ENCODE measurements around the gene ARID3C. TPM values are rescaled to one million over a fixed set of nuclear protein-coding genes. Genes with fewer than 3 reads are reported as not detected.
A peak's percentile ranks its signal among the peaks of the same experiment; 100 is the strongest.

ARID3C gene
- total and polyA plus RNA-seq, 2 donors (not counting 3 experiments of a cell fraction or from before 2014, with no cell fraction given), result not detected

DNA sequence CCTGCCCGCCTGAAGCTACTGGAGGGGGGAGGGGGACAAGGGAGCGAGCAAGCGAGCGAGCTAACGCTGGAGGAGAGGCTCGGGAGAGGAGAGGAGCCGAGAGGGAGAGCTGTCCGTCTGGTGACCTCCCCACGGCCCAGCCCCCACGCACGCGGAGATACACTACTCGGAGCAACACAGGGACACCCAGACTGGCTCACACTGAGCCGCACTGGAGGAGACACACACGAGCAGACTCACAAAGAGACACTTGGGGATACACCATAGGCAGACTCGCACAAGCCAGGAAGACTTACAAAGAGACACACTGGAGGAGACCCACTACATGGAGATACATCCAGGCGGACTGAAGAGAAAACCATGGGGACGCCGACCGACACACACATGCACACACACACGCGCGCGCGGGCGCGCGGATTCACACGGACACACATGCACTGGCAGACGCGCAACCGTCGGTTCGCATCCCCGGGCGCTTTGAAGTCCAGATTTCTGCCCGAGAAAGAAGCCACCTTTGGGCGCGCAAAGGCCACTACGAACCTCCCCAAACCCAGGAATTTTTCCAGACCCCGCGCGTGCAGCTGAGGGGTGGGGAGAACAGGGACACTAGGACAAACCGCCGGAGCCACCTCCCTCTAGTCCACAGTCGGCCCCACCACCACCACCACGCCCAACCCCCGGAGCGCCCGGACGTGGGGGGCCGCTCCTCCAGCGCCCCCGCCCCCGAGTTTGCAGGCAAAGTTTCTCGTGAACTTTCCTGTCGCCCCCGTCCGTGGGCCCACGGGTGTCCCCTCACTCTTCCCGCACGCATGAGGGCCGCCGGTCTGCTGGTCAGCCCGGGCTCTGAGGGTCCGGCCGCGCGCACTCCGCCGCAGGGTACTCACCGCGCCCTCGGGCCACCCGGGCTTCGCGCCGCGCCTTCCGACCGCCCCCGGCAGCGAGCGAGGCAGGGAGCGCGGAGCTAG is 39.9 kb downstream of the ARID3C start:
- H3K4me2 ChIP-seq (ENCODE audit: insufficient read depth, low read length), result no peak overlapping the region
- no peak overlapping the region for H3K4me3 ChIP-seq (replicated peaks in 1 of 3; ENCODE audit: insufficient read depth in 1 of 3, low read depth in 1 of 3, low read length in 3 of 3)
- FAIRE-seq, result no peak
- no peaks in the 10 kb centered on the region for H3K4me1 ChIP-seq (ENCODE audit: control insufficient read depth, extremely low read depth, insufficient read depth, low read length)
- no peaks in the 10 kb centered on the region for H3K9me1 ChIP-seq (replicated peaks; ENCODE audit: control insufficient read depth, extremely low read depth, insufficient read depth, low read length)
- no TSS peak for BruUV-seq (replicated peaks)
- H2AFZ ChIP-seq (ENCODE audit: low read depth, low read length), result no peak overlapping the region
- H3K9me3 ChIP-seq (replicated peaks; ENCODE audit: control insufficient read depth, insufficient read depth, low read length), result no peaks in the 10 kb centered on the region
- dilution Hi-C loops (cut with MboI; ENCODE audit: extremely low pct_ligation_motif_present, low sequenced_read_pairs), result no loop called here
- ChIA-PET CTCF (interaction anchor here (2.2 to 2.5 kb wide), 2 partner anchors 15 to 41 kb away, joined by 9 to 18 read pairs; no protein-coding TSS in a partner anchor), POLR2A (no interaction called here)
- H3K9ac ChIP-seq (replicated peaks; ENCODE audit: extremely low read depth, insufficient read depth, low read length), result no peak overlapping the region
- H3K79me2 ChIP-seq (ENCODE audit: control insufficient read depth, insufficient read depth, low read length), result no peaks in the 10 kb centered on the region
- H4K20me1 ChIP-seq (replicated peaks; ENCODE audit: control insufficient read depth, extremely low read depth, insufficient read depth, low read length), result no peaks in the 10 kb centered on the region
- peaks cover 84 to 95% of the 10 kb centered on the region in 2 experiments for H3K27me3 ChIP-seq (ENCODE audit: control insufficient read depth in 2 of 2, insufficient read depth in 2 of 2, low read length in 2 of 2)
- intact Hi-C loops (cut with micrococcal nuclease), result no loop called here
- no peaks in the 10 kb centered on the region for H3K36me3 ChIP-seq (ENCODE audit: control insufficient read depth in 2 of 2, extremely low read depth in 1 of 2, insufficient read depth in 2 of 2, low read length in 2 of 2)
- no peak for DNase-seq (ENCODE audit: low read depth, low spot score)
- TF ChIP-seq POLR2AphosphoS5 (IDR thresholded peaks at IDR 0.05; ENCODE audit: insufficient read depth, low read depth, low read length) (no peak), GATA2 (IDR thresholded peaks at IDR 0.05; ENCODE audit: insufficient read depth, insufficient read length, low read depth, low read length) (no peak), EZH2 (IDR thresholded peaks at IDR 0.05; ENCODE audit: borderline replicate concordance, low read depth, low read length, severe bottlenecking) (peak; percentile 78), MAX (IDR thresholded peaks at IDR 0.05; ENCODE audit: insufficient read depth, insufficient read length) (no peak), JUN (IDR thresholded peaks at IDR 0.05; ENCODE audit: borderline replicate concordance, insufficient read depth, insufficient read length, low read depth) (no peak), MYC (IDR thresholded peaks at IDR 0.05; ENCODE audit: low read depth, low read length) (no peak)
- H3K27ac ChIP-seq (ENCODE audit: insufficient read depth, low read depth, low read length), result no peak overlapping the region

Measured in endothelial cell of umbilical vein (primary cell).